WTC11 (cell line): Measurements from ENCODE around the gene AMOTL1. TPM values are rescaled to one million over a fixed set of nuclear protein-coding genes. Genes with fewer than 3 reads are reported as not detected.

Experiments
- ATAC-seq: fragments of 200-7000 bp; cut with Tn5 transposase; 2 replicates; pipeline ENCODE4 v1.10.0; 2021; ENCODE audit warnings: mild to moderate bottlenecking, moderate library complexity
- CTCF ChIA-PET: fragments of 300-600 bp; sonication (Branson Sonifier 250); formaldehyde crosslinking; loops from one replicate; lab custom pipeline; 2021; ENCODE audit warnings: antibody characterized with exemption; lab: Charles Lee
- POLR2A ChIA-PET: fragments of 350-600 bp; sonication (Branson Sonifier 250); formaldehyde crosslinking; loops from one replicate; lab custom pipeline; 2021; ENCODE audit warnings: antibody characterized with exemption; lab: Charles Lee
- DNase-seq: peaks from one replicate; pipeline ENCODE4 v3.0.0; 2021; ENCODE audit warnings: low spot score
- H3K27ac Mint-ChIP-seq: 2 replicates; pipeline ENCODE4 v1.8.0; 2021; ENCODE audit warnings: mixed read lengths
- H3K27me3 Mint-ChIP-seq: 2 replicates; pipeline ENCODE4 v1.8.0; 2021; ENCODE audit warnings: low read depth, mild to moderate bottlenecking, moderate library complexity, mixed read lengths
- H3K36me3 Mint-ChIP-seq: 2 replicates; pipeline ENCODE4 v1.8.0; 2021; ENCODE audit warnings: mixed read lengths
- H3K4me1 Mint-ChIP-seq: 2 replicates; pipeline ENCODE4 v1.8.0; 2022; ENCODE audit warnings: mixed read lengths
- H3K4me3 Mint-ChIP-seq: 2 replicates; pipeline ENCODE4 v1.8.0; 2021; ENCODE audit warnings: mild to moderate bottlenecking, moderate library complexity, mixed read lengths
- H3K9me3 Mint-ChIP-seq: 2 replicates; pipeline ENCODE4 v1.8.0; 2021; ENCODE audit warnings: mixed read lengths
- AFF4 ChIP-seq: sonication (generic); formaldehyde crosslinking; IDR thresholded peaks from 2 replicates; pipeline ENCODE4 v1.8.1; 2023; ENCODE audit warnings: mild to moderate bottlenecking, missing genetic modification reagents, borderline replicate concordance
- ARID4B ChIP-seq: sonication (generic); formaldehyde crosslinking; IDR thresholded peaks from 2 replicates; pipeline ENCODE4 v1.8.0; 2023; ENCODE audit warnings: missing genetic modification reagents, mild to moderate bottlenecking, borderline replicate concordance
- E2F4 ChIP-seq: sonication (generic); formaldehyde crosslinking; IDR thresholded peaks from 2 replicates; pipeline ENCODE4 v1.8.1; 2022; ENCODE audit warnings: low read depth, mild to moderate bottlenecking, moderate library complexity, missing genetic modification reagents, borderline replicate concordance
- ERG ChIP-seq: fragments of 250-450 bp; sonication (Bioruptor Pico); IDR thresholded peaks from 2 replicates; pipeline ENCODE4 v1.8.0; 2021; ENCODE audit warnings: mild to moderate bottlenecking
- ESRRA ChIP-seq: sonication (generic); formaldehyde crosslinking; IDR thresholded peaks from 2 replicates; pipeline ENCODE4 v1.8.1; 2022; ENCODE audit warnings: mild to moderate bottlenecking, missing genetic modification reagents, borderline replicate concordance
- FOXP4 ChIP-seq: sonication (generic); formaldehyde crosslinking; IDR thresholded peaks from 2 replicates; pipeline ENCODE4 v1.8.0; 2022; ENCODE audit warnings: mild to moderate bottlenecking, missing genetic modification reagents
- HMGA2 ChIP-seq: fragments of 250-450 bp; sonication (Bioruptor Pico); IDR thresholded peaks from 2 replicates; pipeline ENCODE4 v1.4.0; 2021; ENCODE audit warnings: mild to moderate bottlenecking, moderate library complexity
- IRF2 ChIP-seq: sonication (generic); formaldehyde crosslinking; IDR thresholded peaks from 2 replicates; pipeline ENCODE4 v1.8.0; 2022; ENCODE audit warnings: low read depth, missing genetic modification reagents, borderline replicate concordance
- JAZF1 ChIP-seq: fragments of 250-450 bp; sonication (Bioruptor Pico); IDR thresholded peaks from 2 replicates; pipeline ENCODE4 v1.9.0; 2021; ENCODE audit warnings: moderate library complexity, mild to moderate bottlenecking, inconsistent platforms
- MAX ChIP-seq: sonication (generic); formaldehyde crosslinking; IDR thresholded peaks from 2 replicates; pipeline ENCODE4 v1.8.0; 2022; ENCODE audit warnings: mild to moderate bottlenecking, missing genetic modification reagents
- MLX ChIP-seq: sonication (generic); formaldehyde crosslinking; IDR thresholded peaks from 2 replicates; pipeline ENCODE4 v1.8.1; 2023; ENCODE audit warnings: mild to moderate bottlenecking, missing genetic modification reagents, moderate library complexity
- NFATC4 ChIP-seq: fragments of 250-450 bp; sonication (Bioruptor Pico); IDR thresholded peaks from 2 replicates; pipeline ENCODE4 v1.9.0; 2021; ENCODE audit warnings: mild to moderate bottlenecking
- NFE2L1 ChIP-seq: sonication (generic); formaldehyde crosslinking; IDR thresholded peaks from 2 replicates; pipeline ENCODE4 v1.8.1; 2023; ENCODE audit warnings: missing genetic modification reagents
- SOX15 ChIP-seq: fragments of 250-450 bp; sonication (Bioruptor Pico); IDR thresholded peaks from 2 replicates; pipeline ENCODE4 v1.9.0; 2021; ENCODE audit warnings: mild to moderate bottlenecking
- TEAD1 ChIP-seq: sonication (generic); formaldehyde crosslinking; IDR thresholded peaks from 2 replicates; pipeline ENCODE4 v1.8.0; 2022; ENCODE audit warnings: mild to moderate bottlenecking, missing genetic modification reagents
- TEAD4 ChIP-seq: sonication (generic); formaldehyde crosslinking; IDR thresholded peaks from 2 replicates; pipeline ENCODE4 v1.8.0; 2022; ENCODE audit warnings: mild to moderate bottlenecking, missing genetic modification reagents
- USF1 ChIP-seq: sonication (generic); formaldehyde crosslinking; IDR thresholded peaks from 2 replicates; pipeline ENCODE4 v1.8.0; 2022; ENCODE audit warnings: mild to moderate bottlenecking, missing genetic modification reagents
- ZBTB21 ChIP-seq: sonication (generic); formaldehyde crosslinking; IDR thresholded peaks from 2 replicates; pipeline ENCODE4 v1.8.1; 2023; ENCODE audit warnings: mild to moderate bottlenecking, missing genetic modification reagents, borderline replicate concordance
- ZNF138 ChIP-seq: sonication (generic); formaldehyde crosslinking; conservative IDR thresholded peaks from 2 replicates; pipeline ENCODE4 v1.8.1; 2022; ENCODE audit warnings: mild to moderate bottlenecking, moderate library complexity, missing genetic modification reagents
- ZNF512 ChIP-seq: sonication (generic); formaldehyde crosslinking; IDR thresholded peaks from 2 replicates; pipeline ENCODE4 v1.8.1; 2022; ENCODE audit warnings: missing genetic modification reagents, borderline replicate concordance
- total RNA-seq: library from RNA; stranded (reverse); gene quantifications from 3 replicates; pipeline ENCODE4 v1.2.3, GENCODE V29; 2021

AMOTL1 gene
- total RNA-seq, 1 experiment from 2014 or later, result 39.8 TPM

- POLR2A ChIA-PET, result no interaction called here
- Mint-ChIP-seq H3K4me1 (peaks cover 4% of the 10 kb centered on the region), H3K9me3 (no peaks in the 10 kb centered on the region), H3K36me3 (peaks cover 56% of the 10 kb centered on the region), H3K27me3 (no peaks in the 10 kb centered on the region), H3K4me3 (no peak overlapping the region), H3K27ac (no peak overlapping the region; the same call in 1 of the 2 replicates)
- ATAC-seq (no peak), DNase-seq (no peak)
- CTCF ChIA-PET, result no interaction called here
- TF ChIP-seq NFATC4 (CRISPR knock-in tag) (no peak), HMGA2 (CRISPR knock-in tag) (no peak), JAZF1 (CRISPR knock-in tag) (no peak), ERG (CRISPR knock-in tag) (no peak), ZBTB21 (no peak), FOXP4 (no peak), NFE2L1 (CRISPR knock-in tag) (no peak), E2F4 (no peak), ZNF512 (CRISPR knock-in tag) (no peak), USF1 (CRISPR knock-in tag) (no peak), MLX (CRISPR knock-in tag) (no peak), TEAD4 (no peak), SOX15 (CRISPR knock-in tag) (no peak), MAX (CRISPR knock-in tag) (no peak), TEAD1 (CRISPR knock-in tag) (no peak), IRF2 (CRISPR knock-in tag) (no peak), ARID4B (CRISPR knock-in tag) (no peak), AFF4 (no peak), ZNF138 (CRISPR knock-in tag) (no peak), ESRRA (no peak)
Measured at GRCh38 chr11:94861306-94861845, 93.2 kb downstream of the AMOTL1 start.
